HepG2 (cell line): ENCODE results near the gene COL13A1.

Source experiments
- PHF20 ChIP-seq: sonication (generic); formaldehyde crosslinking; IDR thresholded peaks from 2 replicates; pipeline ENCODE4 v1.5.0; 2020; ENCODE audit warnings: mild to moderate bottlenecking, missing genetic modification reagents
- POLR2AphosphoS2 ChIP-seq: IDR thresholded peaks from 2 replicates; pipeline ENCODE4 v1.6.1; 2011; ENCODE audit warnings: low read depth, low read length, improper control_type of control experiment
- SMYD3 ChIP-seq: sonication (generic); formaldehyde crosslinking; IDR thresholded peaks from 2 replicates; pipeline ENCODE4 v1.8.1; 2023; ENCODE audit warnings: mild to moderate bottlenecking, missing genetic modification reagents
- TBL1XR1 ChIP-seq: fragments of 150-350 bp; IDR thresholded peaks from 2 replicates; pipeline ENCODE4 v1.6.1; 2014; ENCODE audit warnings: borderline replicate concordance, low read length; ENCODE audit not compliant: partially characterized antibody
- ZFP41 ChIP-seq: sonication (generic); formaldehyde crosslinking; IDR thresholded peaks from 2 replicates; pipeline ENCODE4 v1.4.0; 2020; ENCODE audit warnings: mild to moderate bottlenecking, missing genetic modification reagents, borderline replicate concordance
- TF ChIP-seq, protein P1 (sequence below): sonication (generic); formaldehyde crosslinking; IDR thresholded peaks from 2 replicates; pipeline ENCODE4 v1.4.0; 2020; ENCODE audit warnings: missing genetic modification reagents
- TF ChIP-seq, protein P2 (sequence below): sonication (generic); formaldehyde crosslinking; IDR thresholded peaks from 2 replicates; pipeline ENCODE4 v1.8.1; 2023; ENCODE audit warnings: mild to moderate bottlenecking, inconsistent platforms, moderate library complexity, missing genetic modification reagents, borderline replicate concordance
- TF ChIP-seq, protein P3 (sequence below): sonication (generic); formaldehyde crosslinking; IDR thresholded peaks from 2 replicates; pipeline ENCODE4 v1.5.0; 2020; ENCODE audit warnings: missing genetic modification reagents

DNA sequence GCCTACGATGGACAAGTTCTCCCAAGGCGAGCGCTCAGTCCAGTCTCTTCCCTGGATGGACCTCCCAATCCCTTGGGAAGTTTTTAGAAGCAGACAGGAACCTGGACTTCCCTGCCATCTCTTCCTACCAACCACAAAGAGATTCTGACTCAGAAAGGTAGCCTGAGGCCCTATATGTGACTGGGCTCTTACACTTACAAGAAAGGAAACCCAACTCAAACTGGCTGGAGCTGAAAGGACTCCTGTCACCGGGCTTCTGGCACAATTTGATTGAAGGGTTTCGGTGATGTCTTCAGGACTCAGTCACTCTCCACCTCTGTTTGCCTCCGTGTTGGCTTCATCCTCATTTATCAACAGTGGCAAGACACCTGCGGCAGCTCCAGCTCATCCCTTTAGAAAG lies 3.7 kb upstream of the COL13A1 start:
- TF ChIP-seq SMYD3 (CRISPR knock-in tag) (no peak), ZFP41 (CRISPR knock-in tag) (no peak), TBL1XR1 (no peak), POLR2AphosphoS2 (no peak), PHF20 (CRISPR knock-in tag) (no peak)
- TF ChIP-seq, protein P1, sequence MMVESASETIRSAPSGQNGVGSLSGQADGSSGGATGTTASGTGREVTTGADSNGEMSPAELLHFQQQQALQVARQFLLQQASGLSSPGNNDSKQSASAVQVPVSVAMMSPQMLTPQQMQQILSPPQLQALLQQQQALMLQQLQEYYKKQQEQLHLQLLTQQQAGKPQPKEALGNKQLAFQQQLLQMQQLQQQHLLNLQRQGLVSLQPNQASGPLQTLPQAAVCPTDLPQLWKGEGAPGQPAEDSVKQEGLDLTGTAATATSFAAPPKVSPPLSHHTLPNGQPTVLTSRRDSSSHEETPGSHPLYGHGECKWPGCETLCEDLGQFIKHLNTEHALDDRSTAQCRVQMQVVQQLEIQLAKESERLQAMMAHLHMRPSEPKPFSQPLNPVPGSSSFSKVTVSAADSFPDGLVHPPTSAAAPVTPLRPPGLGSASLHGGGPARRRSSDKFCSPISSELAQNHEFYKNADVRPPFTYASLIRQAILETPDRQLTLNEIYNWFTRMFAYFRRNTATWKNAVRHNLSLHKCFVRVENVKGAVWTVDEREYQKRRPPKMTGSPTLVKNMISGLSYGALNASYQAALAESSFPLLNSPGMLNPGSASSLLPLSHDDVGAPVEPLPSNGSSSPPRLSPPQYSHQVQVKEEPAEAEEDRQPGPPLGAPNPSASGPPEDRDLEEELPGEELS (CRISPR knock-in tag) = no peak
- TF ChIP-seq, protein P2, sequence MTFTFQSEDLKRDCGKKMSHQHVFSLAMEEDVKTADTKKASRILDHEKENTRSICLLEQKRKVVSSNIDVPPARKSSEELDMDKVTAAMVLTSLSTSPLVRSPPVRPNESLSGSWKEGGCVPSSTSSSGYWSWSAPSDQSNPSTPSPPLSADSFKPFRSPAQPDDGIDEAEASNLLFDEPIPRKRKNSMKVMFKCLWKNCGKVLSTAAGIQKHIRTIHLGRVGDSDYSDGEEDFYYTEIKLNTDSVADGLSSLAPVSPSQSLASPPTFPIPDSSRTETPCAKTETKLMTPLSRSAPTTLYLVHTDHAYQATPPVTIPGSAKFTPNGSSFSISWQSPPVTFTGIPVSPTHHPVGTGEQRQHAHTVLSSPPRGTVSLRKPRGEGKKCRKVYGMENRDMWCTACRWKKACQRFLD = no peak
- TF ChIP-seq, protein P3, sequence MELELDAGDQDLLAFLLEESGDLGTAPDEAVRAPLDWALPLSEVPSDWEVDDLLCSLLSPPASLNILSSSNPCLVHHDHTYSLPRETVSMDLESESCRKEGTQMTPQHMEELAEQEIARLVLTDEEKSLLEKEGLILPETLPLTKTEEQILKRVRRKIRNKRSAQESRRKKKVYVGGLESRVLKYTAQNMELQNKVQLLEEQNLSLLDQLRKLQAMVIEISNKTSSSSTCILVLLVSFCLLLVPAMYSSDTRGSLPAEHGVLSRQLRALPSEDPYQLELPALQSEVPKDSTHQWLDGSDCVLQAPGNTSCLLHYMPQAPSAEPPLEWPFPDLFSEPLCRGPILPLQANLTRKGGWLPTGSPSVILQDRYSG = no peak
